ENCODE measurements around the gene FRAT1.

Gene FRAT1

DNA sequence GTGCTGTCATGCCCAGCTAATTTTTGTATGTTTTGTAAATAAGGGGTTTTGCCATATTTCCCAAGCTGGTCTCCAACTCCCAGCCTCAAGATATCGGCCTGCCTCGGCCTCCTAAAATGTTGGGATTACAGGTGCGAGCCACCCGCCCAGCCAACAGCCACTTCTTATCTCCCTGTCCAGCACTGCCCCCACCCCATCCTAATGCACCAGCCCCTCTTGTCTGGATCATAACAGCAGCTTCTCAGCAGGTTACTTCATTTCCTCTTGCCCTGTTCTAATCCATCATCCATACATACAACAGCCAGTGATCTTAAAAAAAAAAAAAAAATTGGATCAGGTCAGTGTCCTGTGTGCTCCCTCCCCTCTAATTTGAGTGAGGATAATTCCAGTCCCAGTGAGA is 28.2 kb downstream of the FRAT1 start:
- no peak for DNase-seq (ENCODE audit: extremely low spot score)
- TF ChIP-seq FOXM1 (IDR thresholded peaks at IDR 0.05; ENCODE audit: borderline replicate concordance) (no peak), ZNF384 (IDR thresholded peaks at IDR 0.05) (no peak), NFRKB (IDR thresholded peaks at IDR 0.05) (no peak)
- POLR2A ChIA-PET, result interaction anchor here (1.4 kb wide), 1 partner anchor 12 kb away, joined by 3 read pairs; no protein-coding TSS in a partner anchor
- CTCF ChIA-PET, result interaction anchor here (0.6 kb wide), 1 partner anchor 68 kb away, joined by 3 read pairs; no protein-coding TSS in a partner anchor

DNA sequence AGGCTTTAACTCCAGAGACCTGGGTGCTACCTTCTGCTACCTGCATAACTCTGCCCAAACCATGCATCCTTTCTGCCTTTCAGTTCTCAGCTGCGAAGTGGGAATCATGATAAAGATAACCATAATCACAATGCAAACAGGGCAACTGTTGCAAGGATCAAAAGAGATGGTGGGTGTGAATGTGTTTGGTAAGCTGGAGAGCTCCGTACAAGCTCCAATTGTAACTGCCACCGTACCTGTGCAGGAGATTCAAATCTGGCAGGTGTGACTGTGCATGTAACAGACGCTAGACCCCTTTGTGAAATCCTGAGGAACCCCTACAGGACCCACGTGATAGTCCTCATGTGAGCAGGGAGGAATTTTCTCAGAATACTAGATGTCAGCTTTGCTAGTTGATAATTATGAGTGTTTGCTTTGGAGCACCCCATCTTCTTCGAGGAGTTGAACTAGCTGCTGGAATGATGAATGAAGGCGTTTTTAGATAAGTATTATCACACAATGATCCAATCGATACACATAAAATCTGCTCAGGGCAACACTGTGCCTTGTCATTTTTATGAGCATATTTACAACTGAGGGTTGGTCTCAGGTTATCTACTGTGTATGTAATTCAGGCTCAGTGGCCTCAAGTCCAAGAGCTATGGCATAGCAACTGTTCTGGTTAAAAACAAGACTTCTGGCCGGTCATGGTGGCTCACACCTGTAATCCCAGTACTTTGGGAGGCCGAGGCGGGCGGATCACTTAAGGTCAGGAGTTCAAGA is 30.9 kb downstream of the FRAT1 start:
- ChIA-PET POLR2A (interaction anchor here (1.0 to 1.4 kb wide), 2 partner anchors 9 kb away, joined by 3 read pairs; no protein-coding TSS in a partner anchor), CTCF (interaction anchor here (1.5 kb wide), 1 partner anchor 17 kb away, joined by 4 read pairs; no protein-coding TSS in a partner anchor)
- no peak for DNase-seq (ENCODE audit: extremely low spot score)
- TF ChIP-seq ZNF384 (IDR thresholded peaks at IDR 0.05) (no peak), ARNT (IDR thresholded peaks at IDR 0.05) (no peak), CTBP1 (IDR thresholded peaks at IDR 0.05; ENCODE audit: borderline replicate concordance) (no peak), FOXM1 (IDR thresholded peaks at IDR 0.05; ENCODE audit: borderline replicate concordance) (no peak), TARDBP (IDR thresholded peaks at IDR 0.05) (no peak), SUZ12 (IDR thresholded peaks at IDR 0.05) (no peak), FOXK2 (IDR thresholded peaks at IDR 0.05) (no peak), NFRKB (IDR thresholded peaks at IDR 0.05) (no peak), LEF1 (IDR thresholded peaks at IDR 0.05; ENCODE audit: borderline replicate concordance) (no peak), HDGF (IDR thresholded peaks at IDR 0.05; ENCODE audit: borderline replicate concordance) (no peak), SP1 (IDR thresholded peaks at IDR 0.05) (no peak)
- TF ChIP-seq, protein P1, sequence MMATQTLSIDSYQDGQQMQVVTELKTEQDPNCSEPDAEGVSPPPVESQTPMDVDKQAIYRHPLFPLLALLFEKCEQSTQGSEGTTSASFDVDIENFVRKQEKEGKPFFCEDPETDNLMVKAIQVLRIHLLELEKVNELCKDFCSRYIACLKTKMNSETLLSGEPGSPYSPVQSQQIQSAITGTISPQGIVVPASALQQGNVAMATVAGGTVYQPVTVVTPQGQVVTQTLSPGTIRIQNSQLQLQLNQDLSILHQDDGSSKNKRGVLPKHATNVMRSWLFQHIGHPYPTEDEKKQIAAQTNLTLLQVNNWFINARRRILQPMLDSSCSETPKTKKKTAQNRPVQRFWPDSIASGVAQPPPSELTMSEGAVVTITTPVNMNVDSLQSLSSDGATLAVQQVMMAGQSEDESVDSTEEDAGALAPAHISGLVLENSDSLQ (IDR thresholded peaks at IDR 0.05), result no peak

DNA sequence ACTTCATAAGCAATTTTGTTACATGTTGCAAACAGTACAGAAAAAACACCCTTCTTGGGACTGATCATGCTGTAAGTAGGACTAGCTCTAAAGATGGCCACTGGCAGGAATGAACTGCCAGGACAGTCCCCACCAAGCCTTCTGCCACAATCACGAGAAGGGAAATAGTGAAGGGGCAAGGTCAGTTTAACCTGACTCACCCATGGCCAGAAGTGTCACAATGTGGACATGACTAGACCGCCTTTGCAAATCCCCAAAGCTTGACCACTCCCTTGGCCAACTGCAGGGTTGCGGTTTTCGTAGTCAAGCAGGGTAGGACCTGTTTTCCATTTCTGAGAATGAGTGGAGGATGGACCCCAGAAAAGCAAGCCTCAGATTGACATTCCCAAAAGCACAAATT is 34.9 kb downstream of the FRAT1 start:
- TF ChIP-seq ARNT (IDR thresholded peaks at IDR 0.05) (no peak), FOXK2 (IDR thresholded peaks at IDR 0.05) (no peak), SUZ12 (IDR thresholded peaks at IDR 0.05) (no peak)
- DNase-seq (ENCODE audit: extremely low spot score), result no peak
- POLR2A ChIA-PET, result no interaction called here
- CTCF ChIA-PET, result interaction anchor here (0.6 kb wide), 1 partner anchor 76 kb away, joined by 3 read pairs; no protein-coding TSS in a partner anchor

DNA sequence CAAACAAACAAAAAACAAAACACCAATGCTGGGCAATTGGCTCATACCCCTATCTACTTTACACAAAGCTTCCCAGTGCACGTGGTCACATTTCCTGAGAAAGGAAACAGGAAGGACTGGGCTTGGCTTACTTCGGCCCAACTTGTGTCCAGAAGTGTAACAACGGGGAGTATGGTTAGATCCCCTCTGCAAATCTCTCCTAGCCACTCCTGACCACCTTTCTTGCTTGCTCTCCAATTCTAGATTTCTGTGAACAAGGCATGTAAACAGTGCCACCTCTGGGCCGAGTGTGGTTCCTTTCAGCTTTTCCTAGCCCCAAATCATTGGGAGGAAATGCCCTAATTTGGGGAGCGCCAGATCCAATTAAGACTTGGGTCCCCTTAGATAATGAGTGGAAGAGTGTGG is 36.5 kb downstream of the FRAT1 start:
- POLR2A ChIA-PET, result no interaction called here
- no peak for DNase-seq (ENCODE audit: extremely low spot score)
- CTCF ChIA-PET, result interaction anchor here (1.0 kb wide), 1 partner anchor 359 kb away, joined by 3 read pairs; no protein-coding TSS in a partner anchor
- TF ChIP-seq FOXM1 (IDR thresholded peaks at IDR 0.05; ENCODE audit: borderline replicate concordance) (no peak), NFRKB (IDR thresholded peaks at IDR 0.05) (no peak), ZNF384 (IDR thresholded peaks at IDR 0.05) (no peak), HDGF (IDR thresholded peaks at IDR 0.05; ENCODE audit: borderline replicate concordance) (no peak), TARDBP (IDR thresholded peaks at IDR 0.05) (no peak), CTBP1 (IDR thresholded peaks at IDR 0.05; ENCODE audit: borderline replicate concordance) (no peak), ARNT (IDR thresholded peaks at IDR 0.05) (no peak), ELF4 (IDR thresholded peaks at IDR 0.05) (no peak), L3MBTL2 (conservative IDR thresholded peaks at IDR 0.05) (no peak), SP1 (IDR thresholded peaks at IDR 0.05) (no peak), BHLHE40 (IDR thresholded peaks at IDR 0.05; ENCODE audit: borderline replicate concordance) (no peak)

DNA sequence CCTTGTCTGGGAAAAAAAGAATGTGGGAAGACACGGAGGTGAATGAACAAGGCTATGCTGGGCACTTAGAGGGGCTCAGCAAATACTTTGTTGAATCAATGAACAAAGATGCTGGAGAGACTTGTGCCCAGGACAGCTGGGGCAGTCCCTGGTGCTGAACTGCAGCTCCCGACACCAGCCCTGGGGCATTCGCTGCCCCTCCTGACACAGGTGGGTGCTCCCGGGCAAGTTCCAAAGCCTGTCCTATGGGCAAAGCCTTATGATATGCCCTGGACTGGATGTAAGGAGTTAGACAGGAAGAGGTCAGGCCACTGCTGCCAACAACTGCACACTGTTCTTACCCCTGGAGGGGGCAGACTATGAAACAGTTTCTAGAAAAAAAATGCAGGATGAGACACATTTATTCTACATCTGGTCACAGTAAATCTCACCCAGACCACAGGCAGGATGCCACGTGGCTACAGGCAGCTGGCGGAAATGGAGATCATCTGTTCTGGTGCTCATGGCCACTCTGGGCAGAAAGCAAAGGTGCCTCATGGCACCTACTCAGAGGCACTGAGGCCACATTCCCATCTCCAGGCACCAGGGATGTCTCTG is 37.3 kb downstream of the FRAT1 start:
- no peak for TF ChIP-seq BHLHE40 (IDR thresholded peaks at IDR 0.05; ENCODE audit: borderline replicate concordance)
- TF ChIP-seq FOXM1 (IDR thresholded peaks at IDR 0.05; ENCODE audit: borderline replicate concordance), result no peak
- TF ChIP-seq ELF4 (IDR thresholded peaks at IDR 0.05), result no peak
- no peak for TF ChIP-seq TARDBP (IDR thresholded peaks at IDR 0.05)
- no peak for TF ChIP-seq ZNF384 (IDR thresholded peaks at IDR 0.05)
- no peak for TF ChIP-seq L3MBTL2 (conservative IDR thresholded peaks at IDR 0.05)
- no peak for TF ChIP-seq SUZ12 (IDR thresholded peaks at IDR 0.05)
- TF ChIP-seq FOXK2 (IDR thresholded peaks at IDR 0.05), result no peak
- TF ChIP-seq LEF1 (IDR thresholded peaks at IDR 0.05; ENCODE audit: borderline replicate concordance), result no peak
- TF ChIP-seq ARNT (IDR thresholded peaks at IDR 0.05), result no peak
- TF ChIP-seq, protein P1 (IDR thresholded peaks at IDR 0.05), result no peak
- ChIA-PET POLR2A (interaction anchor here (1.5 kb wide), 1 partner anchor 45 kb away, joined by 3 read pairs; the partner anchor contains the start of gene RRP12), CTCF (interaction anchor here (1.0 to 1.8 kb wide), 3 partner anchors 23 to 358 kb away, joined by 3 to 5 read pairs (median 3); no protein-coding TSS in a partner anchor)
- DNase-seq (ENCODE audit: extremely low spot score), result no peak

DNA sequence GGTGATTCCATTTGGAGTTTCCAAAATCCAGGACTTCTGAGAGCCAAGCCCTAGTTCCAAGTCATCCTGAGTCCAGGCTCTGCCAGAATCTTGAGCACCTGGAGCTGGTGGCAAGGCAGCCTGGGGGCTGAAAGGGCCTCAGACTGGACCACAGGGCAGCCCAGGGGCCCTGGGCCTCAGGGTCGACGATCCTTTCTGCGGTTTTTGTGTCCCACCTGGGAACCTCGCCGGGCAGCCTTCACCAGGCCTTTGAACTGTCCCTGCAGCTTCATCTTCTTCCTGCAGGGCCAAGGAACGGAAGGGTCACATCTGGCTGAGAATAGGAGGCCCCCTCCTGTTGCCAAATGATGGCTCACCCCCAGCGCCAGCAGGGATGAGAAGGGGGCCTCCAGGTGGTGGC is 37.8 kb downstream of the FRAT1 start:
- TF ChIP-seq FOXK2 (IDR thresholded peaks at IDR 0.05) (no peak), CTBP1 (IDR thresholded peaks at IDR 0.05; ENCODE audit: borderline replicate concordance) (no peak), L3MBTL2 (conservative IDR thresholded peaks at IDR 0.05) (no peak), FOXM1 (IDR thresholded peaks at IDR 0.05; ENCODE audit: borderline replicate concordance) (no peak), SUZ12 (IDR thresholded peaks at IDR 0.05) (no peak)
- DNase-seq (ENCODE audit: extremely low spot score), result no peak
- POLR2A ChIA-PET, result interaction anchor here (1.5 kb wide), 1 partner anchor 44 kb away, joined by 3 read pairs; the partner anchor contains the start of gene RRP12
- CTCF ChIA-PET, result interaction anchor here (1.0 to 1.8 kb wide), 3 partner anchors 24 to 284 kb away, joined by 3 to 5 read pairs (median 4); no protein-coding TSS in a partner anchor

DNA sequence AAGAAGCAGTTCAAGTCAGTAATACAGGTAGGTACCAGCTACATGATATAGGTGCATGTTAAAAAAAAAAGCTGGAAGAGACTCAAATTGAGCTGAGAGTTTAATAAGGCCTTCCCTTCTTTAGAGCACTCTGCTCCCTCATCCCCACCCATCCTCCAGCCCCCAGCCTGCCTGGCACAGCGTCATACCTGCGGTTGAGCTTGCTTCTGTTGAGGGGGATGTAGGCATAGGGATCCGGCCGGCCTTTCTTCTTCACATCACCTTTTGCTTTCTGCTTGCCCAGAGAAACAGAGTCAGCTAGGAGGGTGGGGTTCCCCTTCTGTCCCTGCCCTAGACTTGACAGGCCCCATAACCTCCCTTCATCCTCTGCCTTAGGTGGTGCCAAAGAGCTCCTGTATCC is 39.3 kb downstream of the FRAT1 start:
- CTCF ChIA-PET, result interaction anchor here (0.9 to 1.8 kb wide), 3 partner anchors 18 to 286 kb away, joined by 3 to 5 read pairs (median 4); no protein-coding TSS in a partner anchor
- TF ChIP-seq CTBP1 (IDR thresholded peaks at IDR 0.05; ENCODE audit: borderline replicate concordance) (no peak), FOXK2 (IDR thresholded peaks at IDR 0.05) (no peak), SUZ12 (IDR thresholded peaks at IDR 0.05) (no peak), NFRKB (IDR thresholded peaks at IDR 0.05) (no peak), FOXM1 (IDR thresholded peaks at IDR 0.05; ENCODE audit: borderline replicate concordance) (no peak), TARDBP (IDR thresholded peaks at IDR 0.05) (no peak), L3MBTL2 (conservative IDR thresholded peaks at IDR 0.05) (no peak), ARNT (IDR thresholded peaks at IDR 0.05) (no peak), LEF1 (IDR thresholded peaks at IDR 0.05; ENCODE audit: borderline replicate concordance) (no peak), FOXA1 (IDR thresholded peaks at IDR 0.05) (no peak), SP1 (IDR thresholded peaks at IDR 0.05) (no peak)
- TF ChIP-seq, protein P1 (IDR thresholded peaks at IDR 0.05), result no peak
- no peak for DNase-seq (ENCODE audit: extremely low spot score)
- POLR2A ChIA-PET, result interaction anchor here (0.8 kb wide), 1 partner anchor 8 kb away, joined by 3 read pairs; no protein-coding TSS in a partner anchor

Data from HEK293T (cell line).